HG03460 (cell line): ENCODE results near the gene TMEM14A.
"Not testable (repeated sequence)": the region's sequence is repeated elsewhere in the genome, so short reads cannot be mapped to it uniquely, and the experiment has no call there.

Source experiments
- ATAC-seq: cut with Tn5 transposase; IDR thresholded peaks from one replicate; pipeline ENCODE4 v1.9.1; 2021; ENCODE audit not compliant: unreplicated experiment

Gene TMEM14A

GRCh38 chr6:52694404-52694803 is 23.5 kb downstream of the TMEM14A start:
- ATAC-seq, result no peak

- no peak for ATAC-seq
These were observed 25.5 kb downstream of the TMEM14A start for GRCh38 chr6:52696418-52696817.

- ATAC-seq, result no peak
These were observed 27.0 kb downstream of the TMEM14A start for GRCh38 chr6:52697903-52698302.

- ATAC-seq, result no peak
These were observed 33.1 kb downstream of the TMEM14A start for GRCh38 chr6:52704060-52704459.

GRCh38 chr6:52704781-52705502 is 34.0 kb downstream of the TMEM14A start:
- not testable (repeated sequence) for ATAC-seq

GRCh38 chr6:52706001-52706400 is 35.1 kb downstream of the TMEM14A start:
- no peak for ATAC-seq

- ATAC-seq, result no peak
These were observed 37.2 kb downstream of the TMEM14A start for GRCh38 chr6:52707963-52708680.

- ATAC-seq, result no peak
These were observed 41.2 kb downstream of the TMEM14A start for GRCh38 chr6:52712136-52712535.

- not testable (repeated sequence) for ATAC-seq
These were observed 43.8 kb downstream of the TMEM14A start for GRCh38 chr6:52714761-52715160.

- no peak for ATAC-seq
These were observed 47.6 kb downstream of the TMEM14A start for GRCh38 chr6:52718550-52718949.

- ATAC-seq, result no peak
These were observed 49.4 kb downstream of the TMEM14A start for GRCh38 chr6:52720321-52720720.

- ATAC-seq, result no peak
These were observed 53.1 kb downstream of the TMEM14A start for GRCh38 chr6:52724042-52724405.

- peak; percentile 98 for ATAC-seq
These were observed 53.7 kb downstream of the TMEM14A start for GRCh38 chr6:52724406-52725121.

- no peak for ATAC-seq
These were observed 54.2 kb downstream of the TMEM14A start for GRCh38 chr6:52725143-52725534.

GRCh38 chr6:52725535-52726192 is 54.8 kb downstream of the TMEM14A start:
- no peak for ATAC-seq

- ATAC-seq, result no peak
These were observed 55.3 kb downstream of the TMEM14A start for GRCh38 chr6:52726193-52726542.

GRCh38 chr6:52726741-52727535 is 56.0 kb downstream of the TMEM14A start:
- no peak for ATAC-seq

- ATAC-seq, result no peak
These were observed 57.0 kb downstream of the TMEM14A start for GRCh38 chr6:52727908-52728307.

- no peak for ATAC-seq
These were observed 57.5 kb downstream of the TMEM14A start for GRCh38 chr6:52728394-52728793.

- ATAC-seq, result no peak
These were observed 58.7 kb downstream of the TMEM14A start for GRCh38 chr6:52729576-52729975.

GRCh38 chr6:52731719-52732118 is 60.8 kb downstream of the TMEM14A start:
- ATAC-seq, result no peak
